Putamen (tissue), 1 donor: ENCODE measurements around the gene TOE1.
"Not testable (repeated sequence)": the region's sequence is repeated elsewhere in the genome, so short reads cannot be mapped to it uniquely, and the experiment has no call there.

Experiments
- DNase-seq: peaks from one replicate; pipeline ENCODE4 v3.0.0-alpha.2; 2016; ENCODE audit warnings: low spot score

TOE1 gene

DNA sequence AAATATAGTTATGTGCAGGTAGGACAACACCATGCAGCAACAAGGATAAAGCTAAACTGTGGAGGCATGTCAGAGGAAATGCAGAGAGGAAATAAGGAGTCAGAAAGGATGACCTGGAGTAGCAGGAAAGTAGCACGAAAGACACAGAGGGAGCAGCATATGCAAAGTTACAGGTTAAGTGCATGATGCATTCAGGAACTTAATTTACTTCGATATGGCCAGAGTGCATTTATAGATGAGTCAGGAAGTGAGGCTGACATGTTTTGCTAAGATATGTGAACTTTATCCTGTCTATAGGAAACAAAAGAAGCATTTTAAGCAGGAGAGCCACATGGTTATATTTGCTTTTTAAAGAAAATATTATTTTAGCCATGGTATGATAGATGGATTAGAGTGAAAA is 15.7 kb downstream of the TOE1 start:
- no peak for DNase-seq

DNA sequence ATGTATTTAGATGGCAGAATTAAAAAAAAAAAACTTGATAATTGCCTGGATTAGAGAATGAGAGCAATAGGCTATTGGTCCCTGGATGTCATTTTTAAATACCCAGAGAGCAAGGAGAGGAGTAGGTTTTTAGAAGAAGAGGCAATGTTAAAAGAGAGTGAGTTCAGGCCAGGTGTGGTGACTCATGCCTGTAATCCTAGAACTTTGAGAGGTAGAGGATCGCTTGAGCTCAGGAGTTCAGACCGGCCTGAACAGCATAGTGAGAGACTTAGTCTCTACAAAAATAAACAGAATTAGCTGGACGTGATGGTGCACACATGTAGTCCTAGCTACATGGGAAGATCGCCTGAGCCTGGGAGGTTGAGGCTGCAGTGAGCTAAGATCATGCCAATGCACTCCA is 16.2 kb downstream of the TOE1 start:
- DNase-seq, result no peak

DNA sequence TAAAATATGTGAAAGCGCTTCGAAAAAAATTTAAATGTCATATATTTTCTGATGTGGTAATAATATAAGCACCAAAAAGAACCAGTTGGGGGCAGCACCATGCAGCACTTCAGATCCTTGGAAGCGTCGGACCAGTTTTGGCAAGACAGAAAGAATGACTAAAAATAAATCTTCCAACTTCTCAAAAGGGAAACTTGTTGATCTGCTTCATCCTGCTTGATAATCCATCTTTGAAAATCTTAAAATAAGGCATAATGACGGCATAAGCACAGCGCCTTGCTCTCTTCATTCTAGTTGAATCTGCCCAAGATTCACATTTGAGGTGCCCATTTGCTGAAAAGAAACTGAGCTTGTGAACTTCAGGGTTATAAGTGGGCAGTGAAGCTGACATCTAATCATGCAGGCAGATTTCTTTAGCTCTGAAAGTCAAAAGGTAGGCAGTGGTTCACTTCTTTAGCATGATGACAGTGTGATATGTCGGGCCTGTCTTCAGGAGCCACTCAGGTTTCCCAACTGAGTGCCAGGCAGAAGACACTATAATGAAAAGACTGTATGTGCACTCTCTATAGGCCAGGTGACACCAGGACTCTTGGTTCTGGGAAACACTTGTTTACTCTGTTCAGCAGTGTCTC is 20.0 kb downstream of the TOE1 start:
- DNase-seq, result peak; percentile 74

DNA sequence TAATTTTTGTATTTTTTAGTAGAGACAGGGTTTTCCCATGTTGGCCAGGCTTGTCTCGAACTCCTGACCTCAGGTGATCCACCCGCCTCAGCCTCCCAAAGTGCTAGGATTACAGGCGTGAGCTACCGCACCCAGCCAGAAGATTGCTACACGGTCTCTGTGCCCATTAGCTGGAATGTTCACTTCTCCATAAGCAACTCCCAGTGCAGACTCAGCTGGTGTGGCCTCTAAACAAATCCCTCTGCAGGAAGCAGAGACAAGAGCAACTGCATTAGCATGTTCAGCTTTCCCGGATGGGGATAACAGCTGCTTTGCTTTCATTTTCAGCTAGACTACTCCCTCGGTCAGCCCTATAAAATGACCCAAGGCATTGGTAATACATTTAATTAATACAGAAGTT is 21.0 kb downstream of the TOE1 start:
- peak; percentile 29 for DNase-seq

DNA sequence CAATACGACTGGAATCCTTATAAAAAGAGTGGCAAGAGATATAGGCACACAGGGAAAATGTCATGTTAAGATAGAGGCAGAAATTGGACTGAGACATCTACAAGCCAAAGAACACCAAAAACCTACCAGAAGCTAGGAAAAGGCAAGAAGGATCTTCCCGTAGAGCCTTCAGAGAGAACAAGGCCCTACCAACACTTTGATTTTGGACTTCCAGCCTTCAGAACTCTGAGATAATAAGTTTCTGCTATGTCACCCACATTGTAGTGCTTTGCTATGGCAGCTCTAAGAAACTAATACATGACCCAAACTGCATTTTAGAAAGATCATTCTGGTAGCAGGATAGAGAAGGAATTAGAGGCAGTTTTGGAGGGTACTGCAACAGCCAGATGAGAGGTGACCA is 24.3 kb downstream of the TOE1 start:
- DNase-seq, result no peak

DNA sequence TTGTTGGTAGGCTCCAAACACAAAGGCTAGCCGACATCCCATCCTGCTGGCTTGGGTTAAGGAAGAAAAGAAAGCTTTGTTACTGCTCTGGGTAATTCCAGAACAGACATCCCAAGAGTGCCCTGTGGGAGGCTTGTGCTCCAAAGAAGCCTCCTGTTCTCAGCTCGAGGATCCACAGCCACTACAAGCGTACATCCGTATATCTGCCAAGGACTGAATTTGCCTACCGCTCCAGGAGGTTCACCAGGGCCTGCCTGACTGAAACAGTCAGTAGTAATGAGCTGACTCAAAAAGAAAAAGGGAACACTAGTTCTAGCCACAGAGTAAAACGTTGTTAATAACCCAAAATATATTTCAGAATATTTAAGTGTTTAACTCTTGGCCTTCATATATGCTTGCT is 25.1 kb downstream of the TOE1 start:
- DNase-seq, result peak; percentile 29

DNA sequence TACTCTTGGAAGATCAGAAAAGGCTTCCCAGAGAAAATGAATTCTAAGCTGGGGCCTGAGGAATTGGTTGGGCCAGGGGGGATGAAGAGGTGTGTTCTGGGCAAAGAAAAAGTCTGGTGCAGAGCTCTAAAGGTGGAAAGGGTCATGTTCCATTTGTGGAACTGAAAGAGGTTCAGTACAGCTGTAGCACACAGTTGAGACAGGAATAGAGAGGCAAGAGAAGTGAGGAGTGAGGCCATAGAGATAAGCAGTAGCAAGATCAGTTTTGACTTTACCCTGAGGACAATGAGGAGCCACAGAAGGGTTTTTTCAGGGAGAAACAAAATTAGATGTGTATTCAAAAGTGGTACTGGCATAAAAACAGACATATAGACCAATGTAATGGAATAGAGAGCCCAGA is 30.6 kb downstream of the TOE1 start:
- no peak for DNase-seq

DNA sequence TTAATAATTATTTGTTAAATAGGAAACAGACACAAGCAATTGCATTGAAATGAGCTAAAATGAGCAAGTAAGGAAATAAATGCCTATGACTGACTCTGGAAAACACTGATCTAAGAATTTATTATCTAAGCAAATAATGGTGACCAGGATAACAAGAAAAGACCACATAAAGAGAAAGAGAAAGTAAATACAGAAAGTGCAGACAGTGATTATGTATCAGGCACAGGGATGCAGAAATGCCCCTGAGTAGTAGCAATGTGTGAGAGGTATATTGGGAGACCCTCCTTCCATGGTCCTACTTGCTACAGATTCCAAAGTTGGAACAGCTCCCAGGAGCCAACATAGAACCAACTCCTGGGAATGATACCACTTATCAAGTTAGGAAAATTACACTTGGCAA is 33.6 kb downstream of the TOE1 start:
- no peak for DNase-seq

DNA sequence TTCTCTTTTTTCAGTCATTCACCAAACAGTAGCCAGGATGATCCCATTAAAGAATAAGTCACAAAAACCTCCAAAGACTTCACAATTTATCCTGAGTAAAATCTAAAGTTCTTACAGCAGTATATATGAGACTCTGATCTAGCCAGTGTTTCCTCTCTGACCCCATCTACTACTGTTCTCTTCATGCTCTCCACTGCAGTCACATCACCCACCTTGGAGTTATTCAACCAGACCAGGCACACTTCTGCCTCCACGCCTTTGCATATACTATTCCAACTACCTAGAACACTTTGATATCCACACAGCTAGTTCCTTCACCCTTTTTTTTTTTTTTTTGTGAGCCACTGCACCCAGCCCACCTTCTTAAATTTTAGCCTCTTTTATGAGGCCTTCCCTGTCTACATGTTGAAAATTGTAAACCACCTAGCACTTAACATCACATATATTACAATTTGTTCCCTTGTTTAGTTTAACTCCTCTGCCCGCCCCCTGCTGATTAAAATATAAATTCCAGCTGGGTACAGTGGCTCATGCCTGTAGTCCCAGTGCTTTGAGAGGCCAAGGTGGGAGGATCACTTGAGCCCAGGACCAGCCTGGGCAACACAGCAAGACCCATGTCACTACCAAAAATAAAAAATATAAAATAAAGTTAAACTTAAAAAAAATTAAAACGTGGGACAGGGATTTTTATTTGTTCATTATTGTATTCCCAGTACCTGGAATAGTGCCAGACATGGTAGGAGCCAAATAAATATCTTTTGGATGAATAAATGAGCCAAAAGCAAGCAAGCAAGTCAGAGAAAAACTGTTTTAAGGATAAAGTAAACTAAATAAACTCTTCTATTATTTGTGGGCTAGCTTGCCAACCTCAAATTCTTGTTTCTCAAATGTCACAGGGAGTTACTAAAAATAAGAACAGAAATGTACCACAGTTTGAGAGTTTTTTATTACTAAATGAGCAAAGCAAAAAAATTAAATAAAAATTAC is 35.4 kb downstream of the TOE1 start:
- no peak for DNase-seq

DNA sequence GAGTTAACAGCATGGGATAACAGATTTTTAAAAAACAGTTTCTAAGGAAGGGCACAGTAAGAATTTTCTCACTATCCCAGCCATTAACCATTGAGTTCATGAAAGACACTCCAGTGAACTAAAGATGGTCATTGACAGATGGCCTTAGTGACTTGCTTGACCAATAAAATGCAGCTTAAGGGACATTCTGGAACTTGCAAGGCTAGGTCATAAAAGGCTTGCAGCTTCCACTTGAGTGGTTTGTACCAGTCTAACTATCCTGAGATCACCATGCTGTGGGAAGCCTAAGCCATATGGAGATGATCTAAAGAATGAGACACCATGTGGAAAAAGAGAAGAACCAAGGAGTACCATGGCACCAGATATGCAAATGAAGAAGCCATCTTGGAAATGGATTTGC is 38.2 kb downstream of the TOE1 start:
- DNase-seq, result no peak

DNA sequence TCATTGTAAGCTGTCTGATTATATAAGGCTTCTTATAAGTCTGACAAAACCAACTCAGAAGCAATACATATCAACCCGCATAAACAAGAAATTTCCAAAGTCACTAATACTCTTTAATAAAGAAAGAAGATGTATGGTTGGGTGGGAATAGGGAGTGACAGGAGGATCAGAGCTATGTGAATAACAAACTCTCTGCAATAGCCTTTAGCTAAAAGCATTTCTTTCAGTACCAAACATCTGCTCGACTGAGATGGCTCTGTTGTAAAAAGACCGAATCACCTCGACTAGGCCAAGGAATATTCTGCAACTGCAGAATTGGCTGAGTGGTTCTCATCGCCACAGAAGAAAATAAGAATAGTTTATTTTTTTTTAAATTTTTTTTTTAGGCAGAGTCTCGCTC is 39.6 kb downstream of the TOE1 start:
- DNase-seq, result no peak

DNA sequence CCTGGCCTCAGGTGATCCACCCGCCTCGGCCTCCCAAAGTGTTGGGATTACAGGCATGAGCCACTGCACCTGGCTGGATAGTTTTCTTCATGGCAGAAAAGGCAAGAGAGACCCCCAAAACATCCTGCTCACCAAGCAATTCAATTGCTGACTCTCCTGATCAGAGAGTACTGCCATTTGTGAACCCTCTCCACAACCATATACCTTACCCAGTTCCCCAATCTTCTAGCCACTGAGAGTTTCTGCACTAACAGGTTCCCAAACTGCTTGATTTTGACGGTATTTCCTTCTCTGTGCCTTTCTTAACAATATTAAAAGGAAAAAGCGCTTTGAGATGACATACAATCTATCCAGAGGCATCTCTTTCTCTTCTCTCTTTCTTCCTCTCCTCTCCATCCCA is 40.2 kb downstream of the TOE1 start:
- DNase-seq, result no peak

DNA sequence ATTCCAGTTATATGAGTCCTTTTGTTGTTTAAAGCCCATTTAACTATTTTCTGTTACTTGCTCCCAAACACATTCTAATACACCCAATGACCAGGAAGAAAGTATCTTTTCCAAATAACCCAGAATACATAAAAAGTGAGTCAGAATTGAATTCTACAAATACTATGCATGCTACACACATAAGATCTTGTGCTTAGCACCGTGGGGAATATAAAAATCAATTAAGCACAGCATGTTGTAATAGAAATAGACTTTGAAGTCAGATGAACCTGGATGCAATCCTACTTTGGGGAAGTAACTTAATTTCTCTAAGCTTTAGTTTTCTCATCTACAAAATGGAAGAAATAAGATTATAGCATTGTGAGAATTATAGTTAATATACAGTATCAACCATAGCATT is 40.8 kb downstream of the TOE1 start:
- no peak for DNase-seq

DNA sequence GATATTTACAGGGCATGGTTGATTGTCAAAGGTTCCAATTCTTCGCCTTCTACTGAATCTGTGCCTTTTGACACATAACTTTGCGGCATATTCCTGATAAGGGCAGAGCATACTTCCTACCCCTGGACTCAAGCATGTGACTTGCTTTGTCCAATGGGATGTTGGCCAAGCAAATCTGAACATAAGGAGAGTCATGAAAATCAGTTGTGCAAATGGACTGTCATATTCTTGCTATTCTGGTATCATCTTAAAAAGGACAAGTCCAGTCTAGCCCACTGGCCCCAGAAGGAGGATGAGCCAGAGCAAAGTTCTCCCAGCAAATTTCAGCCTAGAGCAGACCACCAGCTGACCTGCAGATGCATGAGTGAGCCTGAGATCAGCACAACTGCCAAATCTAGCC is 41.3 kb downstream of the TOE1 start:
- no peak for DNase-seq

DNA sequence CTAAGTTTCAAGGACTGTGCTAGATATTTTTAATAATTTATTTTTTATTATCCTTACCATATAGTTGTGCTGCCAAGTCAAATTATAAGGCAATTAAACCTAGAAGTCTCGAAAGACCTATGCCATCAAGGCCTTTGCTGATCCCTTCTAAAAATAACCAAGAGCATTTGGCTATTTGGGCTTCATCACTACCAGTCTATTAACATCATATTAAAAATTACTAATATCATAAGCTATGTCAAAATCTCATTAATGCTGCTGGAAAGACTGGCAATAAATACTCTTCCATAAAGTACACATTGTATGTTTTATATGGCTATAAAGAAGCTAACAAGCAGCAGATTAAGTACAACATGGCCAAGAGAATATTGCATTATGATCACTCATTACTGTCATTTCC is 43.2 kb downstream of the TOE1 start:
- no peak for DNase-seq

DNA sequence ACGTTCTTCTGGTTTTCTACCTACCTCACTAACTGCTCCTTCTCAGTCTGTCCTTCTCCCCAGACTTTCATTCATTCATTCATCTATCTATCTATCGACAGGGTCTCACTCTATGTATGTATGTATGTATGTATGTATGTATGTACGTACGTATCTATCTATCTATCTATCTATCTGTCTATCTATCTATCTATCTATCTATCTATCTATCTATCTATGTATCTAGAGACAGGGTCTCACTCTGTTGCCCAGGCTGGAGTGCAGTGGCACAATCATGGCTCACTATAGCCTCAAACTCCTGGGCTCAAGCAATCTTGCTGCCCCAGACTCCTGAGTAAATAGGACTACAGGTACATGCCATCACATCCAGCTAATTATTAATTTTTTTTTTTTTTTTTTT is 44.2 kb downstream of the TOE1 start:
- DNase-seq, result not testable (repeated sequence)

DNA sequence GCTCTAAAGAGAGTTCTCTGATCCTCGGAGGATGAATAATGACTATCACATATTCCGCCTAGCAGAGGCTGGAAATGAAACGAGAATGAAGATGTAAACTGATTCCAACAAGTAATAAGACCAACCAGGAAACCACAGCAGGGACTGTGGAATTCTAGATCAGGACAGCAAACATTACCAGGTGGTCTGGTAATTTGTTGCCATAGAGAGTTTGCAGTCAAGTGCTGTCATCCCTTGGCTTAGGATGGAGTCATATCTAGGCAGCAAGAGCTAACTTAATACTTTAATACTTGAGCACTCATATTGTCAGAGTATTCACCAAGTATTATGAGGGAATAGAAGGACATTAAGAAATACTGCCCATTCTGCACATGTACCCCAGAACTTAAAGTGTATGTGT is 45.3 kb downstream of the TOE1 start:
- no peak for DNase-seq

DNA sequence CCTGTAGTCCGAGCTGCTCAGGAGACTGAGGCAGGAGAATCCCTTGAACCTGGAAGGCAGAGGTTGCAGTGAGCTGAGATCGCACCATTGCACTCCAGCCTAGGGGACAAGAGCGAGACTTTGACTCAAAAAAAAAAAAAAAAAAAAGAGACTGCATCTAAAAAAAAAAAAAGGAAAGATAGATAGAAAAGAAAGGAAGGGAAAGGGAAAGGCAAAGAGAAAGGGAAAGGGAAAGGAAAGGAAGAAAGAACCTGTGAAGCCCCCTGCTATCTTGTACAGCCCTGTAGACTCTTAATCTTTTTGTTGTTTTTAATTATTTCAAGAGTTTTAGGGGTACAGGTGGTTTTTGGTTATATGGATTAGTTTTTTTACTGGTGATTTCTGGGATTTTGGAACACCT is 46.2 kb downstream of the TOE1 start:
- no peak for DNase-seq
